Measurements from ENCODE around the gene UBTD2.

The UBTD2 gene

DNA sequence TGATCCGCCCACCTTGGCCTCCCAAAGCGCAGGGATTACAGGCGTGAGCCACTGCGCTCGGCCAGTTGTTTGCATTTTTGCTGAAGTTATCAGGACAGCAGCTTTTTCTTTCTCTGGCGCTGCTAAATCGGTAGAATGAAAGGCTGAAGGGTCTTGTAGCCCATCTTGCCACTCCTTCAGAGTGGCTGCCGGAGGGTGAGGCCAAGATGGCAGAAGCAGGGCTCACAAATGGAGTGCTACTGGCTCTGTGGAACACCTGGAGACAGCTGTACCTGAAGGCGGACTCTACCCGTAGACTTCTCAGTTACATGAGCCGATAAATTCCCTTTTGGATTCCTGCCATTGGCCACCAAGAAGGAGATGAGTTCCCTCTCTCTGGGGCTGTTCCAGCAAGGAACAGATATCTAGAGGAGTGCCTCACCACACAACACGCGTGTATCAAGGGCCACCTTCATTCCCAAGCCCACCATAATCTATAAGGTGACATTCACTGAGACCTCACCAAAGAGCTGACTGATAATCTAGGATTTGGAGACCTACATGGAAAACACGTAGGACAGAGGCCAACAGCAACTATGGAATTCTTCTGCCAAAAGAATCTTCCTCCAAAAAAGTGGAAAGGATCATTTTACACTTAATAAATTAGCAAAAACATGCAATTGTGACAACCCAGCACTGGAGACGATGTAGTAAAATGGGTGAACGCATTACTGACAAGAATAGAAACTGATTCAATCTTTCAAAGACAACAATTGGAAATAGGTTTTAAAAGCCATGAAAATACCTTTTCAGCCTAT is 117.3 kb downstream of the UBTD2 start:
- DNase-seq (no peak), ATAC-seq (no peak)
- H3K4me3 Mint-ChIP-seq, result no peak overlapping the region
- H3K4me1 Mint-ChIP-seq, result peaks cover 79% of the 10 kb centered on the region
- no peaks in the 10 kb centered on the region for H3K27me3 Mint-ChIP-seq
- no peaks in the 10 kb centered on the region for H3K9me3 Mint-ChIP-seq
- peaks cover 26% of the 10 kb centered on the region for H3K36me3 Mint-ChIP-seq (ENCODE audit: low read depth)
- peak overlapping the region; percentile 34 for H3K27ac Mint-ChIP-seq

- Mint-ChIP-seq H3K27ac (no peak overlapping the region), H3K36me3 (ENCODE audit: low read depth) (peaks cover 27% of the 10 kb centered on the region), H3K27me3 (no peaks in the 10 kb centered on the region), H3K9me3 (no peaks in the 10 kb centered on the region), H3K4me1 (peaks cover 78% of the 10 kb centered on the region), H3K4me3 (no peak overlapping the region)
- DNase-seq (no peak), ATAC-seq (peak; percentile 38)
Measured at GRCh38 chr5:172165465-172165864, 118.1 kb downstream of the UBTD2 start.

- Mint-ChIP-seq H3K4me3 (no peak overlapping the region), H3K27ac (no peak overlapping the region), H3K36me3 (ENCODE audit: low read depth) (peaks cover 21% of the 10 kb centered on the region), H3K27me3 (no peaks in the 10 kb centered on the region), H3K4me1 (peaks cover 75% of the 10 kb centered on the region), H3K9me3 (no peaks in the 10 kb centered on the region)
- no peak for DNase-seq
- ATAC-seq, result no peak
Measured at GRCh38 chr5:172164769-172165212, 118.8 kb downstream of the UBTD2 start.

DNA sequence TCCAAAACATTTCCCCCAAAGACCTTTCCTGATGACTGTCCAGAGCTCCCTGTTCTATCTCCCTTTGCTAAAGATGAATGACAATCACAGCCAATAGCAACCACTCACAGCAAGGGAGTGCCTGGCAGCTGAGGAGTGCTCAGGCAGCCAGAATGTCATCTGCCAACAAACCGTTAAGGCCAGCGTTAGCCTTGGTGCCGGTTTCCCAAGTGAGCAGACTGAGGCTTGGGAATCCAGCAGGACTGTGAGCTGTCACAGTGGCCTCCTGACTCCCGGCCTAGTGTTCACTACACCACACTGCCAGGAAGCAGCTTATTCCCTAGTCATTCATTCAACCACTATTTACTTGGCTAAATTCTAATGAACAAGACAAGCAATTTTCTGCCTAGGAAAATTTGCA is 120.2 kb downstream of the UBTD2 start:
- H3K27me3 Mint-ChIP-seq, result no peaks in the 10 kb centered on the region
- H3K36me3 Mint-ChIP-seq (ENCODE audit: low read depth), result peaks cover 11% of the 10 kb centered on the region
- H3K9me3 Mint-ChIP-seq, result no peaks in the 10 kb centered on the region
- H3K4me1 Mint-ChIP-seq, result peaks cover 72% of the 10 kb centered on the region
- no peak overlapping the region for H3K27ac Mint-ChIP-seq
- DNase-seq (no peak), ATAC-seq (no peak)
- H3K4me3 Mint-ChIP-seq, result no peak overlapping the region

DNA sequence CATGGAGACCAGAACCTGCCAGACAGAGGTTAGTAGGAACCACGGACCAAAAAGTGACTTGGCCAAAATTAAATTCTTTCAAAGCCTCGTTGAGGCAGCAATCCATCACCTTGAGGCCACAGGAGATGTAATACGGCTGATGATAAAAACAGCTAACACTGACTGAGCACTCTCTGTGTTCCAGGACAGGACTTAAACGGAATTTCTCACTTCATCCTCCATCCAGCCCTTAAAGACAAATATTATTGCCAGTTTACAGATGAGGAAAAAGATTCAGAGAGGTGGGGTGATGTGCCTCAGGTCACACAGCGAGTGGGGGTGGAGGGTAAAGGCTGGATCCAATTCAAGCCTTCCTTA is 120.6 kb downstream of the UBTD2 start:
- no peaks in the 10 kb centered on the region for H3K27me3 Mint-ChIP-seq
- no peak overlapping the region for H3K4me3 Mint-ChIP-seq
- DNase-seq (no peak), ATAC-seq (no peak)
- peaks cover 70% of the 10 kb centered on the region for H3K4me1 Mint-ChIP-seq
- H3K27ac Mint-ChIP-seq, result peak overlapping the region; percentile 61
- peaks cover 11% of the 10 kb centered on the region for H3K36me3 Mint-ChIP-seq (ENCODE audit: low read depth)
- H3K9me3 Mint-ChIP-seq, result no peaks in the 10 kb centered on the region

DNA sequence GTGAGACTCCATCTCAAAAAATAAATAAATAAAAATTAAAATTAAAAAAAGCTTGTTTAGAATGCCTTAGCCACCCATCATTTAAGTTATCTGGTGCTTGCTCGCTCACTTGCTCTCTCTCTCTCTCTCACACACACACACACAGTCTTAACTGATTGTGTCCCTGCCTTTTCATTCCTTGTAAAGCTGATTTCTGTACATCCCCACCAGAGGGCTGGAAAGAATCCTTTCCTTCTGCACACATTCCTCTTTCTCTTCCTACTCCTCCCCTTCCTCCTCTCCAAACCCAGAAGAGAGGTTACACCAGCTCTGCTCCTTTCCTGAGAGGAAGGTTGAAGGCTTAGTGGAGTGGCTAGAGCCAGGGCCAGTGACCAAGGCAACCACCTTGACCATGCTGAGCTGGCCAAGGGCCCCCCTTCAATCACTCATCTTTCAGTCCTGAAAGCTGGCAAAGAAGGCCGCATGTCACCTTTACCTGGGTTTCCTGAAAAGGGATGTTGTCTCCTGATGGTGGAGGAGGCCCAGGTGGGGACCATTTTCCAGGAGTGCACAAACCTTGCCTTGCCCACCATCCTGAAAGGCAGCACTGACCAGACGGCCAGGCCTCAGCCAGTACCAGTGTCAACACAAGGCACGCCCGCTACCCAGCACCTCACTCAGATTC is 121.1 kb downstream of the UBTD2 start:
- Mint-ChIP-seq H3K4me1 (peaks cover 67% of the 10 kb centered on the region), H3K27me3 (no peaks in the 10 kb centered on the region), H3K27ac (peak overlapping the region; percentile 22), H3K36me3 (ENCODE audit: low read depth) (peaks cover 11% of the 10 kb centered on the region), H3K4me3 (no peak overlapping the region), H3K9me3 (no peaks in the 10 kb centered on the region)
- DNase-seq (no peak), ATAC-seq (no peak)

DNA sequence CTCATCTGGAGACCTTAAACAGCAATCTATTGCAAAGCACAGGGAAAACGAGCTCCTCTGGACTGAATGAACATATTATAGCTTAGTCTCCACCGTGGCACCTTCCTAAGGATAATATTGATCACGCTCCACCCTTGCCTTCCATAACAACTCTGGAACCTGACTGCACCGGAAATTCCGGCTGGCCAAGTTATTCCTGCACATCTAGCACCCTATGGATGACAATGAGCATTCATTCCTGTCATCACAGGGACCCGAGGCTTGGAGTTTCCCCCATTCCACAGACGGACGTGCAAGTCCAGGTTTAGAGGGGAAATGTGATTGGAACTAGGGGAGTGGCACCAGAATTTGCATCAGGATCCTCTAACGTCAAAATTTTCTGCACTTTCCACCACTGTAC is 123.1 kb downstream of the UBTD2 start:
- Mint-ChIP-seq H3K4me3 (no peak overlapping the region), H3K9me3 (no peaks in the 10 kb centered on the region), H3K27me3 (no peaks in the 10 kb centered on the region), H3K4me1 (peaks cover 67% of the 10 kb centered on the region), H3K27ac (peak overlapping the region; percentile 49), H3K36me3 (ENCODE audit: low read depth) (peaks cover 18% of the 10 kb centered on the region)
- DNase-seq, result no peak
- no peak for ATAC-seq
